A172 (cell line): ENCODE data around the gene THOC1. TPM values are rescaled to one million over a fixed set of nuclear protein-coding genes. Genes with fewer than 3 reads are reported as not detected.

ENCODE experiments used
- DNase-seq: peaks from one replicate; pipeline ENCODE4 v3.0.0-alpha.2; 2015; ENCODE audit warnings: low spot score
- total RNA-seq: library from RNA; depleted of rRNA; stranded (reverse); fragments of >200 nt; shearing (Covaris generic); gene quantifications from 2 replicates; pipeline ENCODE4 v1.2.3, GENCODE V29; 2014; rRNA removed

Gene THOC1
- total RNA-seq, 1 experiment from 2014 or later: 52.6 TPM

- DNase-seq: no peak
Measured at GRCh38 chr18:213505-213904, 54.3 kb downstream of the THOC1 start.

GRCh38 chr18:212780-213179 is 55.1 kb downstream of the THOC1 start:
- no peak for DNase-seq

- no peak for DNase-seq
Measured at GRCh38 chr18:211582-211981, 56.3 kb downstream of the THOC1 start.

GRCh38 chr18:210733-211132 is 57.1 kb downstream of the THOC1 start:
- no peak for DNase-seq

- DNase-seq: no peak
Measured at GRCh38 chr18:210075-210474, 57.8 kb downstream of the THOC1 start.

GRCh38 chr18:199768-200167 is 68.1 kb downstream of the THOC1 start:
- no peak for DNase-seq

- DNase-seq: no peak
Measured at GRCh38 chr18:199214-199613, 68.6 kb downstream of the THOC1 start.

GRCh38 chr18:195651-196050 is 72.2 kb downstream of the THOC1 start:
- DNase-seq: no peak

GRCh38 chr18:192801-193200 is 75.0 kb downstream of the THOC1 start:
- no peak for DNase-seq

GRCh38 chr18:191725-192124 is 76.1 kb downstream of the THOC1 start:
- DNase-seq: no peak

- no peak for DNase-seq
Measured at GRCh38 chr18:189254-189653, 78.6 kb downstream of the THOC1 start.

GRCh38 chr18:183769-184168 is 84.1 kb downstream of the THOC1 start:
- peak; percentile 17 for DNase-seq

GRCh38 chr18:181711-182110 is 86.1 kb downstream of the THOC1 start:
- DNase-seq: no peak

- no peak for DNase-seq
Measured at GRCh38 chr18:179499-179898, 88.3 kb downstream of the THOC1 start.

- no peak for DNase-seq
Measured at GRCh38 chr18:172361-172760, 95.5 kb downstream of the THOC1 start.

Other genes starting within 250 kb of the THOC1 start
- gene TUBB8B, start 218.4 kb downstream of the THOC1 start, total RNA-seq: not detected in 2 replicates
- 46.4 and 54.2 TPM in 2 replicates for gene USP14, start 109.5 kb downstream of the THOC1 start, total RNA-seq
- gene COLEC12, start 232.7 kb upstream of the THOC1 start, total RNA-seq: 0.02 TPM in 1 of 2 replicates, not detected in the other